SU-DHL-6 (cell line): ENCODE measurements around the gene WDR33.

ENCODE experiments used
- H2AFZ ChIP-seq: fragments of 200-600 bp; sonication (generic); 2 replicates; pipeline ENCODE4 v1.6.1; 2014; ENCODE audit warnings: low read depth, mild to moderate bottlenecking, moderate library complexity, mixed read lengths, antibody characterized with exemption, low read length; ENCODE audit not compliant: severe bottlenecking
- H3F3A ChIP-seq: fragments of 200-600 bp; shearing (Covaris generic); 2 replicates; pipeline ENCODE4 v1.6.0; 2016; ENCODE audit warnings: antibody characterized with exemption, mild to moderate bottlenecking; ENCODE audit not compliant: insufficient read depth
- H3K27ac ChIP-seq: fragments of 200-600 bp; sonication (generic); 2 replicates; pipeline ENCODE4 v1.5.1; 2016; ENCODE audit warnings: low read depth, mild to moderate bottlenecking, low read length, moderate library complexity, mixed read lengths
- H3K27me3 ChIP-seq: fragments of 200-600 bp; sonication (generic), shearing (Covaris generic); 2 replicates; pipeline ENCODE4 v1.6.0; 2014; ENCODE audit warnings: mild to moderate bottlenecking, low read length
- H3K36me3 ChIP-seq: fragments of 200-600 bp; sonication (generic); 2 replicates; pipeline ENCODE4 v1.6.1; 2014; ENCODE audit warnings: mild to moderate bottlenecking, low read length, mixed read lengths
- H3K4me2 ChIP-seq: fragments of 300-600, 200-600 bp; shearing (Covaris generic), sonication (generic); 2 replicates; pipeline ENCODE4 v1.6.0; 2014; ENCODE audit warnings: low read length, low read depth, mild to moderate bottlenecking; ENCODE audit not compliant: poor library complexity, severe bottlenecking
- H3K4me3 ChIP-seq: fragments of 200-600 bp; sonication (generic); 2 replicates; pipeline ENCODE4 v1.5.1; 2014; ENCODE audit warnings: antibody characterized with exemption, low read length, mild to moderate bottlenecking, mixed read lengths; ENCODE audit not compliant: insufficient read depth, poor library complexity, severe bottlenecking
- H3K79me2 ChIP-seq: fragments of 200-600 bp; sonication (generic); 2 replicates; pipeline ENCODE4 v1.6.1; 2014; ENCODE audit warnings: mild to moderate bottlenecking, low read length, moderate library complexity; ENCODE audit not compliant: insufficient read depth
- H3K9ac ChIP-seq: fragments of 200-600 bp; sonication (generic); 2 replicates; pipeline ENCODE4 v1.7.0; 2014; ENCODE audit warnings: mild to moderate bottlenecking, low read length
- H3K9me2 ChIP-seq: fragments of 200-600 bp; sonication (generic); replicated peaks from 2 replicates; pipeline ENCODE4 v1.6.1; 2014; ENCODE audit warnings: low read length; ENCODE audit not compliant: insufficient read depth
- H3K9me3 ChIP-seq: fragments of 200-600 bp; sonication (generic); 2 replicates; pipeline ENCODE4 v1.6.1; 2014; ENCODE audit warnings: low read length, mixed read lengths; ENCODE audit not compliant: insufficient read depth
- H4K20me1 ChIP-seq: fragments of 200-600 bp; sonication (generic); 2 replicates; pipeline ENCODE4 v1.6.1; 2014; ENCODE audit warnings: low read depth, mild to moderate bottlenecking, antibody characterized with exemption, low read length, moderate library complexity, mixed read lengths
- CTCF ChIP-seq: fragments of 200-600 bp; sonication (generic); IDR thresholded peaks from one replicate; pipeline ENCODE4 v1.5.1; 2017; ENCODE audit warnings: antibody characterized with exemption, mild to moderate bottlenecking, low read length, moderate library complexity; ENCODE audit not compliant: insufficient read depth, poor library complexity, severe bottlenecking
- EZH2phosphoT487 ChIP-seq: fragments of 200-600 bp; sonication (generic), shearing (Covaris generic); conservative IDR thresholded peaks from 2 replicates; pipeline ENCODE4 v1.6.1; 2018; ENCODE audit warnings: mild to moderate bottlenecking, antibody characterized with exemption, low read length, moderate library complexity, mixed read lengths

The WDR33 gene

GRCh38 chr2:127705391-127706065 lies 105.4 kb downstream of the WDR33 start:
- Histone ChIP-seq H3K4me2 (no peak overlapping the region), H3K36me3 (no peaks in the 10 kb centered on the region; the same call in none of the 2 replicates), H3K4me3 (no peak overlapping the region)

GRCh38 chr2:127704641-127705390 lies 106.2 kb downstream of the WDR33 start:
- Histone ChIP-seq H3K9me2 (no peaks in the 10 kb centered on the region), H3K9me3 (no peaks in the 10 kb centered on the region), H4K20me1 (peaks cover 8% of the 10 kb centered on the region; the same call in 1 of the 2 replicates), H3F3A (peaks cover 48% of the 10 kb centered on the region), H3K79me2 (peaks cover 21% of the 10 kb centered on the region), H3K4me2 (no peak overlapping the region), H3K9ac (no peak overlapping the region), H3K27ac (no peak overlapping the region), H2AFZ (no peak overlapping the region), H3K27me3 (no peaks in the 10 kb centered on the region), H3K4me3 (no peak overlapping the region), H3K36me3 (no peaks in the 10 kb centered on the region; the same call in 1 of the 2 replicates)
- TF ChIP-seq EZH2phosphoT487 = no peak
- TF ChIP-seq CTCF = no peak

More at GRCh38 chr2:127705391-127706065, 105.4 kb downstream of the WDR33 start:
- no peaks in the 10 kb centered on the region for H3K9me3 ChIP-seq
- TF ChIP-seq CTCF = no peak
- TF ChIP-seq EZH2phosphoT487 = no peak
- no peak overlapping the region for H2AFZ ChIP-seq
- H3F3A ChIP-seq = peaks cover 42% of the 10 kb centered on the region
- H3K27me3 ChIP-seq = no peaks in the 10 kb centered on the region
- peaks cover 8% of the 10 kb centered on the region; the same call in 1 of the 2 replicates for H4K20me1 ChIP-seq
- H3K9me2 ChIP-seq = no peaks in the 10 kb centered on the region
- no peak overlapping the region for H3K27ac ChIP-seq
- H3K79me2 ChIP-seq = peaks cover 21% of the 10 kb centered on the region
- no peak overlapping the region for H3K9ac ChIP-seq

GRCh38 chr2:127703282-127703681 lies 107.7 kb downstream of the WDR33 start:
- H4K20me1 ChIP-seq = peaks cover 8% of the 10 kb centered on the region; the same call in 1 of the 2 replicates
- H3K9me3 ChIP-seq = no peaks in the 10 kb centered on the region
- H3K9me2 ChIP-seq = no peaks in the 10 kb centered on the region
- H3K4me2 ChIP-seq = peak overlapping the region; percentile 70
- no peak overlapping the region for H3K4me3 ChIP-seq
- H2AFZ ChIP-seq = no peak overlapping the region
- H3F3A ChIP-seq = peaks cover 54% of the 10 kb centered on the region
- H3K79me2 ChIP-seq = peaks cover 21% of the 10 kb centered on the region
- H3K36me3 ChIP-seq = no peaks in the 10 kb centered on the region; the same call in 1 of the 2 replicates
- H3K9ac ChIP-seq = no peak overlapping the region
- H3K27me3 ChIP-seq = no peaks in the 10 kb centered on the region
- no peak overlapping the region for H3K27ac ChIP-seq
- TF ChIP-seq CTCF (no peak), EZH2phosphoT487 (no peak)
